GM12878 (cell line): Measurements from ENCODE around the gene ADCY9. TPM values are rescaled to one million over a fixed set of nuclear protein-coding genes. Genes with fewer than 3 reads are reported as not detected.

Source experiments
- ATAC-seq: fragments of 200-7000 bp; cut with Tn5 transposase; 3 replicates; pipeline ENCODE4 v1.9.1; 2020; ENCODE audit warnings: mild to moderate bottlenecking, moderate library complexity
- BruUV-seq: library from RNA; stranded (reverse); fragments of 400-500 nt; replicated peaks from 2 replicates; lab custom pipeline; 2021; lab: Mats Ljungman, UMichigan
- CTCF ChIA-PET: fragments of 300-600 bp; sonication (Branson Sonifier 250); formaldehyde crosslinking; extraction: SDS; loops from one replicate; lab custom pipeline; 2021; ENCODE audit warnings: inconsistent platforms; lab: Yijun Ruan, JAX
- POLR2A ChIA-PET: fragments of 350-600 bp; formaldehyde crosslinking; extraction: SDS; loops from one replicate; lab custom pipeline; 2021; ENCODE audit warnings: inconsistent platforms; lab: Charles Lee
- RAD21 ChIA-PET: fragments of 300-600 bp; sonication (Branson Sonifier 250); formaldehyde crosslinking; loops from one replicate; lab custom pipeline; 2023; ENCODE audit warnings: antibody characterized with exemption; ENCODE audit not compliant: unreplicated experiment; lab: Charles Lee
- SMC1A ChIA-PET: fragments of 300-600 bp; sonication (Branson Sonifier 250); formaldehyde crosslinking; loops from one replicate; lab custom pipeline; 2023; ENCODE audit not compliant: unreplicated experiment, uncharacterized antibody; lab: Charles Lee
- DNase-seq: peaks from one replicate; pipeline ENCODE4 v3.0.0-alpha.2; 2011; ENCODE audit warnings: low read depth, low spot score
- FAIRE-seq: peaks from 3 replicates; lab custom pipeline; 2011; peaks lifted over from hg19 to GRCh38; lab: Jason Lieb, UNC
- H2AFZ ChIP-seq: 2 replicates; pipeline ENCODE4 v1.6.0; 2011; ENCODE audit warnings: low read depth, low read length, control low read depth; ENCODE audit not compliant: control insufficient read depth
- H3K27ac ChIP-seq: 2 replicates; pipeline ENCODE4 v1.5.1; 2011; ENCODE audit warnings: control low read depth; ENCODE audit not compliant: control insufficient read depth, insufficient read depth
- H3K27me3 ChIP-seq, 2 experiments: replicated peaks in 1 of 2; 2 replicates each; pipeline versions ENCODE4 v1.6.0 to v1.6.1; 2011; ENCODE audit warnings: low read length in 1 of 2; ENCODE audit not compliant: control insufficient read depth in 2 of 2, insufficient read depth in 2 of 2
- H3K36me3 ChIP-seq, 2 experiments: 2 replicates each; pipeline ENCODE4 v1.5.1; 2011; ENCODE audit warnings: low read length in 1 of 2; ENCODE audit not compliant: control insufficient read depth in 2 of 2, insufficient read depth in 2 of 2
- H3K4me1 ChIP-seq: 2 replicates; pipeline ENCODE4 v1.6.1; 2011; ENCODE audit warnings: mild to moderate bottlenecking, low read length, moderate library complexity, mixed read lengths; ENCODE audit not compliant: control insufficient read depth, insufficient read depth
- H3K4me2 ChIP-seq: 2 replicates; pipeline ENCODE4 v1.6.0; 2011; ENCODE audit warnings: control low read depth; ENCODE audit not compliant: control insufficient read depth, insufficient read depth
- H3K4me3 ChIP-seq: fragments of 200-600 bp; sonication (generic); 2 replicates; pipeline ENCODE4 v1.5.1; 2016
- H3K79me2 ChIP-seq: 2 replicates; pipeline ENCODE4 v1.6.0; 2011; ENCODE audit warnings: low read length; ENCODE audit not compliant: control insufficient read depth, insufficient read depth
- H3K9ac ChIP-seq: 2 replicates; pipeline ENCODE4 v1.8.0; 2011; ENCODE audit warnings: low read length, control low read depth, mixed read lengths; ENCODE audit not compliant: control insufficient read depth, insufficient read depth
- H3K9me3 ChIP-seq: replicated peaks from 3 replicates; pipeline ENCODE4 v1.5.1; 2011; ENCODE audit warnings: mild to moderate bottlenecking, low read length; ENCODE audit not compliant: control insufficient read depth, insufficient read depth
- H4K20me1 ChIP-seq: 2 replicates; pipeline ENCODE4 v1.6.0; 2011; ENCODE audit not compliant: control insufficient read depth, insufficient read depth
- BRCA1 ChIP-seq: IDR thresholded peaks from 2 replicates; pipeline ENCODE4 v1.6.1; 2011; ENCODE audit warnings: low read depth, low read length, improper control_type of control experiment
- CEBPB ChIP-seq, 2 experiments: fragments of 150-350 bp in 1 of 2; IDR thresholded peaks; 2 replicates each; pipeline ENCODE4 v1.6.1; 2012 to 2014; ENCODE audit warnings: low read depth in 2 of 2, low read length in 2 of 2, borderline replicate concordance in 1 of 2, inconsistent platforms in 1 of 2
- CHD2 ChIP-seq: IDR thresholded peaks from 2 replicates; pipeline ENCODE4 v1.6.1; 2011; ENCODE audit warnings: low read depth, low read length, improper control_type of control experiment, borderline replicate concordance
- CTCF ChIP-seq, 3 experiments: IDR thresholded peaks in 2 of 3; conservative IDR thresholded peaks in 1 of 3; 2 replicates each; pipeline ENCODE4 v1.5.1; 2011; ENCODE audit warnings: low read depth in 3 of 3, low read length in 3 of 3, mild to moderate bottlenecking in 3 of 3, control low read depth in 2 of 3, moderate library complexity in 2 of 3, inconsistent platforms in 1 of 3, mixed read lengths in 1 of 3; ENCODE audit not compliant: control insufficient read depth in 2 of 3, insufficient read depth in 1 of 3; ENCODE audit errors: extremely low read depth in 1 of 3
- E4F1 ChIP-seq: fragments of 450-650 bp; IDR thresholded peaks from 2 replicates; pipeline ENCODE4 v1.6.1; 2018; ENCODE audit warnings: borderline replicate concordance, mild to moderate bottlenecking; ENCODE audit not compliant: partially characterized antibody
- MEF2B ChIP-seq: fragments of 450-650 bp; IDR thresholded peaks from 2 replicates; pipeline ENCODE4 v1.6.1; 2018; ENCODE audit warnings: mild to moderate bottlenecking, moderate library complexity; ENCODE audit not compliant: partially characterized antibody, poor library complexity, severe bottlenecking
- MYC ChIP-seq: IDR thresholded peaks from 2 replicates; pipeline ENCODE4 v1.6.1; 2011; ENCODE audit warnings: mild to moderate bottlenecking, low read length, moderate library complexity, inconsistent platforms; ENCODE audit not compliant: insufficient read depth, insufficient replicate concordance, insufficient read length, severe bottlenecking
- NFYA ChIP-seq: IDR thresholded peaks from 2 replicates; pipeline ENCODE4 v1.6.1; 2011; ENCODE audit warnings: low read depth, mild to moderate bottlenecking, low read length, improper control_type of control experiment, borderline replicate concordance
- POLR2A ChIP-seq: IDR thresholded peaks from 2 replicates; pipeline ENCODE4 v1.6.1; 2011; ENCODE audit warnings: low read depth, mild to moderate bottlenecking, low read length
- RELB ChIP-seq: fragments of 450-650 bp; IDR thresholded peaks from 2 replicates; pipeline ENCODE4 v1.6.1; 2017; ENCODE audit warnings: low read depth, mild to moderate bottlenecking, moderate library complexity
- SP1 ChIP-seq: IDR thresholded peaks from one replicate; pipeline ENCODE4 v1.6.1; 2011; ENCODE audit warnings: low read depth, low read length
- SRF ChIP-seq, 2 experiments: IDR thresholded peaks; 2 replicates each; pipeline ENCODE4 v1.6.1; 2011; ENCODE audit warnings: low read depth in 2 of 2, low read length in 2 of 2, mild to moderate bottlenecking in 1 of 2, moderate library complexity in 1 of 2
- STAT3 ChIP-seq: IDR thresholded peaks from 2 replicates; pipeline ENCODE4 v1.6.1; 2011; ENCODE audit warnings: low read depth, low read length, improper control_type of control experiment
- TAF1 ChIP-seq: IDR thresholded peaks from 2 replicates; pipeline ENCODE4 v1.6.1; 2011; ENCODE audit warnings: mild to moderate bottlenecking, low read depth, low read length, borderline replicate concordance
- USF1 ChIP-seq: IDR thresholded peaks from 2 replicates; pipeline ENCODE4 v1.6.1; 2011; ENCODE audit warnings: borderline replicate concordance, low read depth, mild to moderate bottlenecking, moderate library complexity, mixed read lengths, low read length; ENCODE audit not compliant: insufficient read depth; ENCODE audit errors: extremely low read length
- ZNF207 ChIP-seq: fragments of 450-650 bp; IDR thresholded peaks from 2 replicates; pipeline ENCODE4 v1.6.1; 2014; ENCODE audit warnings: antibody characterized with exemption, mild to moderate bottlenecking, borderline replicate concordance
- WGBS: methylation state at CpG from one replicate; pipeline ENCODE4 v1.1.6; 2016; ENCODE audit warnings: low lambda C conversion rate; ENCODE audit not compliant: insufficient replicate concordance, insufficient coverage; ENCODE audit errors: missing lambda C conversion rate; 5-methylcytosine and 5-hydroxymethylcytosine counted together
- in situ Hi-C: fragments of 300-500 bp; cut with MboI; formaldehyde crosslinking; loops from 9 replicates; pipeline ENCODE4 v1.14.3; 2018; ENCODE audit warnings: mixed read lengths
- intact Hi-C: fragments of 100-400 bp; cut with micrococcal nuclease; formaldehyde crosslinking; loops from one replicate; pipeline ENCODE4 v1.14.2; 2022; ENCODE audit not compliant: unreplicated experiment
- polyA plus RNA-seq, 11 experiments: library from polyadenylated mRNA; depleted of rRNA in 4 of 11; unstranded in 6 of 11; stranded (reverse) in 5 of 11; fragments of >200 nt; fragmentation: Nextera tagmentation in 4 of 11; fragmentation: Illumina TruSeq in 1 of 11; extraction: Ambion mirVana in 4 of 11; extraction: Trizol in 1 of 11; gene quantifications; 1 replicate in 1 of 11; 2 replicates in 10 of 11; pipeline versions ENCODE4 v1.2.1 to v1.2.3, GENCODE V29; 2011 to 2016; ENCODE audit warnings: inconsistent platforms in 2 of 11, missing spikeins in 2 of 11, low read depth in 1 of 11
- total RNA-seq, 4 experiments: library from RNA; depleted of rRNA in 3 of 4; stranded (reverse); fragments of >200 nt in 3 of 4; fragmentation: Illumina TruSeq in 1 of 4; extraction: Trizol in 1 of 4; gene quantifications; 2 replicates each; pipeline versions ENCODE4 v1.2.1 to v1.2.3, GENCODE V29; 2013 to 2021

ADCY9 gene
- total and polyA plus RNA-seq, 10 of the 15 experiments (the other 5 are each of a cell fraction or from before 2014, with no cell fraction given): 0.09 to 0.41 (median 0.15) TPM; not detected in 3

- Histone ChIP-seq H3K9ac (no peak overlapping the region), H3K27ac (no peak overlapping the region), H2AFZ (no peak overlapping the region), H3K79me2 (no peaks in the 10 kb centered on the region), H3K27me3 (no peaks in the 10 kb centered on the region), H3K4me1 (no peaks in the 10 kb centered on the region), H3K36me3 (no peaks in the 10 kb centered on the region), H3K4me2 (no peak overlapping the region), H3K4me3 (no peak overlapping the region), H3K9me3 (peaks cover 2% of the 10 kb centered on the region; the same call in 1 of the 3 replicates), H4K20me1 (no peaks in the 10 kb centered on the region)
- RAD21 ChIA-PET: no interaction called here
- CTCF ChIA-PET: interaction anchor here (0.8 kb wide), 1 partner anchor 196 kb away, joined by 4 read pairs; no protein-coding TSS in a partner anchor
- SMC1A ChIA-PET: no interaction called here
- BruUV-seq: no TSS peak
- TF ChIP-seq MYC (no peak), TAF1 (no peak), BRCA1 (no peak), E4F1 (no peak), MEF2B (no peak), NFYA (no peak), USF1 (no peak), STAT3 (no peak), POLR2A (no peak), CEBPB (IDR thresholded peaks at IDR 0.05; ENCODE audit: borderline replicate concordance in 1 of 2, low read depth in 2 of 2, low read length in 2 of 2) (no peak), ZNF207 (no peak), CTCF (IDR thresholded peaks at IDR 0.05 in 2 of 3, conservative IDR thresholded peaks at IDR 0.05 in 1 of 3; ENCODE audit: control insufficient read depth in 2 of 3, extremely low read depth in 1 of 3, insufficient read depth in 1 of 3, low read depth in 3 of 3, low read length in 3 of 3) (no peak), SRF (IDR thresholded peaks at IDR 0.05; ENCODE audit: low read depth in 2 of 2, low read length in 2 of 2) (no peak), CHD2 (no peak), SP1 (no peak), RELB (no peak)
- DNase-seq (no peak), ATAC-seq (no peak), FAIRE-seq (no peak)
- 53% methylated on average over 6 of the region's 6 CpGs for WGBS
- POLR2A ChIA-PET: no interaction called here
- intact Hi-C loops (no loop called here), in situ Hi-C loops (no loop called here)
Observed at GRCh38 chr16:4058386-4058785, 57.9 kb downstream of the ADCY9 start.
